DMS114 treated with DMSO at 0.1 percent for 48 hours (cell line): ENCODE data around the gene MYDGF.

Experiments
- DNase-seq: peaks from one replicate; lab custom pipeline; 2025; ENCODE audit not compliant: unreplicated experiment; lab: John Stamatoyannopoulos, UW

Gene MYDGF

GRCh38 chr19:4676955-4677731, 7.0 kb upstream of the MYDGF start:
- DNase-seq = no peak

DNA sequence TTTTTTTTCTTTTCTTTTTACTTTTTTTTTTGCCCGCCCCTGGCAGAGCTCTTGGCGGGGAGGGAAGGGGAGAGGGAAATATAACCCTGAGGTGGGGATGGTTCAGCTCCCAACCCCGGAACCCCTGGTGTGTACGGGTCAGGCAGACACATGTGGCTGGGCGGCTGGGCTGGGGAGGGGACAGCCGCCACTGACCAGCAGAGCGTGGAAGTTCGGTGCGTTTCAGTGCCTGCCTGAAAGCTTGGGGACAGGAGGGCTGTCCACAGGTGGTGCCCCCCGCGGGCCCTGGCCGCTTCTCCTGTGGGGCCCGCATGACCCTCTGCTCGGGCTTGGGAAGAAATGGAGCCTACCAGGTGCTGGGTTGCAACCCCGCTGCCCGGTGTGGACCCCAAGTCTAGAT, 5.2 kb upstream of the MYDGF start:
- no peak for DNase-seq

DNA sequence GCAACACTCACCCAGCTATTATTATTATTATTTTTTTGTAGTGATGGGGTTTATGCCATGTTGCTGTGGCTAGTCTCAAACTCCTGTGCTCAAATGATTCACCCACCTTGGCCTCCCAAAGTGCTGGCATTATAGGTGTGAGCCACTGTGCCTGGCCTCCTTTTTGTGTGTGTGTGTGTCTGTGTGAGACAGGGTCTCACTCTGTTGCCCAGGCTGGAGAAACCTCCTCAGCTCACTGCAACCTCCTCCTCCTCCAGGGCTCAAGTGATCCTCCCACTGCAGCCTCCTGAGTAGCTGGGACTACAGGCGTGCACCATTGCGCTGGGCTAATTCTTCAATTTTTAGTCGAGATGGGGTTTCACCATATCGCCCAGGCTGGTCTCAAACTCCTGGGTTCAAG, 3.6 kb upstream of the MYDGF start:
- no peak for DNase-seq

DNA sequence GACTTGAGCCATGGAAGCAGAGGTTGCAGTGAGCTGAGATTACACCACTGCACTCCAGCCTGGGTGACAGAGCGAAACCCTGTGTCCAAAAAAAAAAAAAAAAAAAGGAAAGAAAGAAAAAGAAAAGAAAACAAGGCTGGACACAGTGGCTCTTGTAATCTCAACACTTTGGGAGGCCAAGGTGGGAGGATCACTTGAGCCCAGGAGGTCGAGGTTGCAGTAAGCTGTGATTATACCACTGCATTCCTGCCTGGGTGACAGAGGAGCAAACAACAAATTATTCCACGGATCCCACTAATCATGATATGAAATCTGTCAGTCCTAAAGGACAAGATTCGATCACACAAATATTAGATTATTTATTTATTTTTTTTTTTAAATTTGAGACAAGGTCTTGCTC, 3.1 kb upstream of the MYDGF start:
- no peak for DNase-seq

DNA sequence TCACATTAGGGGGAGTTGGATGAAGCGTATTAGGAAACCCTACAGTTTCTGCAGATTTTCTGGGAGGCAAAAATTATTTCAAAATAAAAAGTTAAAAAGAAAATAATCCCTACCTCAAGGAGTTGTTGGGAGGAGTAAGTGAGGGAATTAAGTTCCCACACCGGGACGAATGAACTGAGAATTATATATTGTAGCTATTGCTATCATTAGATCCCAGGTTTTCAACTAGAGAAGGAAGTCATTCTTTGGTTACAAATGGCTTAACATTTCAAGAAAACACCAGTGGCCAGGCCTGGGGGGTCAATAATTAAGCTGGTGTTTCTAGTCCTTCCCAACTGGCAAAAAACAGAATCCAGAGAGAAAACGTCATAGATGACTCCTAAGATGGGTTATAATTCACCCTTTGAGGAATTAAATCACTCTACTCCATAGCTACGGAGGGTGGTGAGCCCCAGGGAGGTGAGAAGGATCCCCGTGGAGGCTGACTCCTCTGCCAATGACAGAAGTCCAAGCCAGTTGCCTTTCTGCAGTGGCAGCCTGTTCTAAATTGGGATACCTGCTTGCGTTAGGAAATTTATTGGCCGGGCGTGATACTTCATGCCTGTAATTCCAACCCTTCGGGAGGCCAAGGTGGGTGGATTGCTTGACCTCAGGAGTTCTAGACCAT, 1.2 kb upstream of the MYDGF start:
- DNase-seq = no peak

GRCh38 chr19:4664642-4665041, 5.5 kb downstream of the MYDGF start:
- no peak for DNase-seq

GRCh38 chr19:4662812-4663211, 7.3 kb downstream of the MYDGF start:
- no peak for DNase-seq

DNA sequence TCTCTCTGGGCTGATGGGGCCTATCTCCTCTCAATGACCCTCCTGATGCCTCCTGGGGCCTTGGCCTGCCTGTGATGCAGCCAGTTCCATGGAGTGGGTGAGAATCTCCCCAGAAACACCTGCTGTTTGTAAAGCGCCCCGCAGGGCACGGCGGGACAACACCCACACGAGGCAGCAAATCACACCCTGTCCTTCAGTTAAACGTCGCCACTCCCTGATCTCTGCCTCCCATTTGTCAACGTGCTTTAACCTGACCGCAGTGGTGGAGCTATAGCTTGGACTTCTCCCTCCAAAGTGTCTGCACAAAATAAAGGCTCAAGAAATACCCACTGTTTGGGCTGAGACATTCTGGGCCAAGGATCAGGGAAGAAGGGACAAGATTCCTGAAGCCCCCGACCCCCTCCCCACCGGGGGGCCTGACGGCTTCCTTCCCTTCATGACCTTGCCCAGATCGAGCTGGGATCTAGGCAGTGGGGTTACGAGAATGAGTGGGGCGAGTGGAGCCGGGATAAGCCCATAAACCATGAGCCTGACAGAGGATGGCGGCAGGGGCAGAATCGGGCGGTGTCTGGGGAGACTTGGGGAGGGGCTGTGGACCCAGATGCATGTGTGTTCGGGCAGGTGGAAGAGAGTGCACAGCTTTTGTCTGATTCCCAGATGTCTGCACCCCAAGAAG, 8.0 kb downstream of the MYDGF start:
- no peak for DNase-seq

- no peak for DNase-seq
These were observed 9.1 kb downstream of the MYDGF start for GRCh38 chr19:4660993-4661392.

DNA sequence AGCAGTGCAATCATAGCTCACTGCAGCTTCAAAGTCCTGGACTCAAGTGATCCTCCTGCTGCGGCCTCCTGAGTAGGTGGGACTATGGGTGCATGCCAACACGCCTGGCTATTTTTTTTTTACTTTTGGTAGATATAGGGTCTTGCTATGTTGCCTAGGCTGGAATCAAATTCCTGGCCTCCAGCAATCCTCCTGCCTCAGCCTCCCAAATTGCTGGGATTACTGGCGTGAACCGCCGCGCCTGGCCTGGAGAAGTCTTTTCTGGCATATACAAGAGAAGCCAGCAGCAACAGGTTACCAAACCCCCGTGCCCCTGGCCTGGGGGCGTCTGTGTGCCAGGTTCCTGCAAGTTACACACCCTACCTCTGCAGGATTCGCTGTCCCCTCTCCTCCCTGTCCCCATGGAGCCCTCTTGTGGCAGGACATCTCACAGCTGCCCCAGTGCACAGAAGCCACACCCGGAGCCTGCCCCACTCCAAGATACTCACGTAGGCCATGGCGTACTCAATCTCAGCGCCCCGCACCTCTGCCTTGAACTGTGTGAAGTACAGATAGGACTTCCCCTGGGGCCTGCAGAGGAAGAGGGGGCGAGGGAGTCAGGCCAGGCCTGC, 9.9 kb downstream of the MYDGF start:
- no peak for DNase-seq

DNA sequence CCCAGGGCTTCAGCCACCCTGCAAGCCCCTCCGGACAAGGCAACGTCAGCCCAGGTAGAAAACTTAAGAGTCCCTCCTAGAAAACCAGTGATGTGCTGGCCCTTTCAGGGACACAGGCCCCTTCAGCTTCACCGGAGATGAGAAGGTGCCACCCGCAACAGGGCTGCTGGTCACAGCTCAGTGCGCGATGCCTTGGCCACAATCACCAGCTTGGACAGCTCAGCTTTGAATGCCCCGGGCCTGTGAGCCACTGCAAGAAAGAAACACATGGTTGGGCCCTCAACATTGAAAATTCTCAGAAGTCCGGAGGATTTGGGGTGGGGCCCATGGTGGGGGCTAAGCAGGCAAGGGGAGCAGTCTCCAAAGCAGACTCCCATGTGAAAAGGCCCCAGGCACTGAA, 12.3 kb downstream of the MYDGF start:
- no peak for DNase-seq

GRCh38 chr19:4657262-4657661, 12.9 kb downstream of the MYDGF start:
- no peak for DNase-seq

- DNase-seq = no peak
These were observed 14.0 kb downstream of the MYDGF start for GRCh38 chr19:4656102-4656501.

DNA sequence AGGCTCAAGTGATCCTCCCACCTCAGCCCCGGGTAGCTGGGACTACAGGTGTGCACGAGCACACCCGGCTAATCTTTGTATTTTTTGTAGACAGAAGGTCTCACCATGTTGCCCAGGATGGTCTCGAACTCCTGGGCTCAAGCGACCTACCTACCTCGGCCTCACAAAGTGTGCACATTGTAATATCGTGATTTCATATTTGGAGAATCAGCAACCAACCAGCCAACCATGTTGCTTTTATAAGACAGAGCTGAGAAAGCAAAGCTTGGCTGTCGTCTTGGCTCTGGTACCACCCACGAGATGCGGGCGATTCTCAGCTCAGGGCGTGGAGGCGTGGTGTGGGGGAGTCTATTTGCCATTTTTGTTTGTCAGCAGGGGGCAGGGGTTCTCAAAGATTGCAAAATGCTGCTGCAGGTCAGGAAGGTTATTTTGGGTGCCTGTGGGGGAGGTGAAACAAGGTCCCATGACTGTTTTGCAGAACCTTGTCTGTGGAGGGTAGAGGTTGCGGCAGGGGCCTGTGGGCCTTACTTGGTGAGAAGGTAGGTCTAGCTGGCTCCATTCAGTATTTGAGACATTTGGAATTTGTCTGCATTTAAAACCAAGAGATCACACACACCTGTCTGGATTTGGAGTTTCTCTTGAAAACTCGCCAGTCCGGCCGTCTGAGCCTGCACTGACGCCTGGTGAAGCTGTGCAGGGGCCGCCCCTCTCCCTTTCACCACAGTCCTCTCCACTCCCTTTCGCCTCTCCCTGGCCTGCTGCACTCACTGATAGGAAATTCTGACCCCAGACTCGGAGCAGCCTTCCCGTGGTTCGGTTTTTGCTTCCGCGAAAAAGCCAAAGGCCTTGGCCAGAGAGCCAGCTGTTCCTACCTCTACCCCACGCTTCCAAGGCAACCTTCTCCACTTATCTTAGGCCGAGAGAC, 15.4 kb downstream of the MYDGF start:
- DNase-seq = no peak

DNA sequence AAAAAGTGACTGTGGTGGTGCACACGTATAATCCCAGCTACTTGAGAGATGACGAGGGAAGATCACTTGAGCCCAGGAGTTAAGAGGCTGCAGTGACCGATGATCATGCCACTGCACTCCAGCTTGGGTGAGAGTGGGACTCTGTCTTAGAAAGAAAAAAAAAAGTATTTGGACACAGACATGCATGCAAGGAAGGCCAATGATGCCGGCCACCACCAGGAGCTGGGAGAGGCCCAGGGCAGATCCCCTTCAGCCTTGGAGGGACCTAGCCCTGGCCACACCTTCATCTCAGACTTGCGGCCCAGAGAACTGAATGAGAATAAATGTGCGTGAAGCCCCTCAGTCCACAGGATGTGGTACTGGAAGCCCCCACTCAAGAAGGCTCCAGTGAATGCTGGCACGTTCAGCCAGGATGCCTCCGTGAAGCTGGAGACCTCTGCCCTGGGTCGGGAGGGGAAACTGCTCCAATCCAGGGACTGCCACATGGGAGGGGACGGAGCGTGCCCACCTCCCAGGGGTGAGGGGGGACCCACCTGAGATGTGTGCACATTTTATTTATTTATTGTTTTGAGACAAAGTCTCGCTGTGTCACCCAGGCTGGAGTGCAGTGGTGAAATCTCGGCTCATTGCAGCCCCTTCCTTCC, 16.2 kb downstream of the MYDGF start:
- no peak for DNase-seq

DNA sequence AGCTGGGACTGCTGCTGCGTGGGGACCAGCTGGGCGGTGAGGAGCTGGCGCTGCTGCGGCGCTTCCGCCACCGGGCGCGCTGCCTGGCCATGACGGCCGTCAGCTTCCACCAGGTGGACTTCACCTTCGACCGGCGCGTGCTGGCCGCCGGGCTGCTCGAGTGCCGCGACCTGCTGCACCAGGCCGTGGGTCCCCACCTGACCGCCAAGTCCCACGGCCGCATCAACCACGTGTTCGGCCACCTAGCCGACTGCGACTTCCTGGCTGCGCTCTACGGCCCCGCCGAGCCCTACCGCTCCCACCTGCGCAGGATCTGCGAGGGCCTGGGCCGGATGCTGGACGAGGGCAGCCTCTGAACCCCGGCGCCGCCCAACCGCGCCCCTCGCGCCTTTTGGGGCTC, 18.1 kb downstream of the MYDGF start:
- DNase-seq = no peak

DNA sequence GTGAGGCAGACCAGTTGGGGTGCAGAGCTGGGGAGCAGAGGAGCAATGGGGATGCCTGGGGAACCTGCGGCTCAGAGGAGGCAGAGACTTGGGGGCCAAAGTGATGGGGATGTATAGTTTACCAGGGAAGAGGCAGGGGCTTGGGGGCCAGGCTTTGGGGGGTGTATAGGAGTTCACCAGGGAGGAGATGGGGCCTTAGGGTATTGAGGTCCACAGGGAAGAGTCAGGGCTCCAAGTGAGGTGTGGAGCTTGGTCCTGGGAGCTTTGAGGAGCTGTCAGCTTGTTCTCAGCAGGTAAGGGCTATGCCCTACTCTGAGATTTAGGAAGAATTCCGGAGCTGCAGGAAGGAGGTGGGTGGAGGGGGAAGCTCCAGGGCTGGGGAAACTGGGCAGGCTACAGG, 20.0 kb downstream of the MYDGF start:
- no peak for DNase-seq

GRCh38 chr19:4649392-4650047, 20.6 kb downstream of the MYDGF start:
- DNase-seq = no peak

DNA sequence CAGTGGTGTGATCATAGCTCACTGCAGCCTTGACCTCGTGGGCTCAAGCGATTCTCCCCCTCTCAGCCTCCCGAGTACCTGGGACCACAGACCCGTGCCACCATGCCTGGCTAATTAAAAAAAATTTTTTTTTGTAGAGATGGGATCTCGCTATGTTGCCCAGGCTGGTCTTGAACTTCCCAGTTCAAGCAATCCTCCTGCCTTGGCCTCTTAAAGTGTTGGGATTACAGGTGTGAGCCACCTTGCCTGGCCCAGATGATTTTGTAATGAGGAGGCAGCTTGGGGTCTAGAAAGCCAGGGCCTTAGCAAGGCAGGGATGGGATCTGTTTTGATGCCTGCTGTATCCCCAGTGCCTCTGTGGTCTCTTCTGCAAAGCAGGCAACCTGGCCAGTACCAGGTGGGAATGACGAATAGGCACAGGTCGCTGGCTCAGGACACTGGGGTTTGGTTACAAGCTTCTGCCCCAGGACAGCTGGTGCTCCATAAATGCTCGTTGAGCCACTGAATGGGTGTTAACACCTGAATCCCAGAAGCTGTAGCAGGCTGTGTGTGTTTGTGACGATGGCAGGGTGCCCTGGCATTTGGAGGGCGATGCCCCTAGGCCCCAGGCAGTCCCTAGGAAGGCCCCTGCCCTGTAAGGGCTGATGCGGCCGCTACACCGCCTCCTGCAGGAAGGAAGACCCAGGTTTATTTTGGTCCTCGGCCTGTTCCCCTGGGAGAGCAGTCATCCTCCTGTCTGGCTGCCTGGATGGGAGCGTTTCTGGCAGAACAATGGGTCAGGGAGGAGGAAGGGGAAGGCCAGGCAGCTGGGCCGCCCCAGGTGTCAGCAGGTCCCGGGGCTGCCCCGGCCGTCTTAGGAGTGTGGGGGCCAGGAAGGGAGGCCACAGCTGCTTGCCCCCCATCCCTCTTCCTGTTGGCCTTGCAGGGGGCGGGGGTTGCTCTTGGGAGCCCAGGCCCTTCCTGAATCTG, 22.2 kb downstream of the MYDGF start:
- DNase-seq = no peak
